ENCODE measurements around the gene METRNL. TPM values are rescaled to one million over a fixed set of nuclear protein-coding genes. Genes with fewer than 3 reads are reported as not detected.
A peak's percentile ranks its signal among the peaks of the same experiment; 100 is the strongest.

Gene METRNL
- total RNA-seq, 1 experiment from 2014 or later = 33.8 TPM

DNA sequence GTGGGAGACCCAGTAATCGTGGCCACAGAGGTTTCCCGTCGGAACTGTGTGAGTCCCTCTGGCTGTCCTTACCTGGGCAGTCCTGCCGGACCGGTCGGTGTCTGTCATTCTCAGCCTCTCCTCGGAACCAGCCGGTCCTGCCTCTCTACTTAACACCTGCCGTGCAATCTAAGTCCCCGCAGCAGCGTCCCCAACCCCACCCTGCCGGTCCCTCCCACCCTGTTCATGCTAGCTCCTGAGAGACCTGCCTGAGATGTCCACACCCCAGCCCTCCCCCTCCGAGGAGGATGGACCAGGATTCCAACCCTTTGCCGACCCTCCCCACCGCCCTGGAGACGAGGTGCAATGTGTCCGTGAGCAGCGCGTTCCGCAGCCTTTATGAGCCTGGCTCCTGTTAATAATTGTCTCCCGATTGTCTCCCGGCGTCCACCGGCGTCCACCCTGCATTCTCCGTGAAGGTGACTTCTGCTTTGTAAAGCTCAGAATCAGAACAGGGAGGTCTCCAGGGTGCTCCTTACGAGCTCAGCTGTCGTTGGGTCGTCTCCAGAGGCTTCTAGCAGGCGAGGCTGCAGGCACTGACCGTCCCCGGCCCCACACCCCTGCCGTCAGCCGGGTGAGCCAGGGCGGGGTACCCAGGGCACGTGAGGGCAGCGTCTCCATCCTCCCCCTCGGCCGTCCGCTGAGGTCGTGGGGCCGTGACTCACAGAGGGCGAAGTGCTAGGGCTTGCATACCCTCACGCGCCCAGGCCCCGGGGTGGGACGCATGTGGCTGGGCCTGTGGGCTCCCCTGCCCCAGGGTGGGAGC, 10.1 kb downstream of the METRNL start:
- Histone ChIP-seq H3K4me3 (ENCODE audit: low read depth, low read length) (no peak overlapping the region), H3K4me1 (peaks cover 60% of the 10 kb centered on the region), H3K36me3 (ENCODE audit: control insufficient read depth, insufficient read depth, low read length) (peaks cover 2% of the 10 kb centered on the region), H3K27me3 (replicated peaks; ENCODE audit: control insufficient read depth, insufficient read depth, low read length) (no peaks in the 10 kb centered on the region), H3K9me3 (no peaks in the 10 kb centered on the region)
- Mint-ChIP-seq H3K27ac (ENCODE audit: unreplicated experiment) (peak overlapping the region; percentile 86), H3K4me3 (ENCODE audit: unreplicated experiment) (peak overlapping the region; percentile 53), H3K36me3 (ENCODE audit: insufficient read depth, unreplicated experiment) (peaks cover 56% of the 10 kb centered on the region), H3K4me1 (ENCODE audit: low read depth, unreplicated experiment) (peaks cover 31% of the 10 kb centered on the region), H3K27me3 (ENCODE audit: insufficient read depth, unreplicated experiment) (no peaks in the 10 kb centered on the region), H3K9me3 (ENCODE audit: unreplicated experiment) (no peaks in the 10 kb centered on the region)
- TF ChIP-seq, protein P1, sequence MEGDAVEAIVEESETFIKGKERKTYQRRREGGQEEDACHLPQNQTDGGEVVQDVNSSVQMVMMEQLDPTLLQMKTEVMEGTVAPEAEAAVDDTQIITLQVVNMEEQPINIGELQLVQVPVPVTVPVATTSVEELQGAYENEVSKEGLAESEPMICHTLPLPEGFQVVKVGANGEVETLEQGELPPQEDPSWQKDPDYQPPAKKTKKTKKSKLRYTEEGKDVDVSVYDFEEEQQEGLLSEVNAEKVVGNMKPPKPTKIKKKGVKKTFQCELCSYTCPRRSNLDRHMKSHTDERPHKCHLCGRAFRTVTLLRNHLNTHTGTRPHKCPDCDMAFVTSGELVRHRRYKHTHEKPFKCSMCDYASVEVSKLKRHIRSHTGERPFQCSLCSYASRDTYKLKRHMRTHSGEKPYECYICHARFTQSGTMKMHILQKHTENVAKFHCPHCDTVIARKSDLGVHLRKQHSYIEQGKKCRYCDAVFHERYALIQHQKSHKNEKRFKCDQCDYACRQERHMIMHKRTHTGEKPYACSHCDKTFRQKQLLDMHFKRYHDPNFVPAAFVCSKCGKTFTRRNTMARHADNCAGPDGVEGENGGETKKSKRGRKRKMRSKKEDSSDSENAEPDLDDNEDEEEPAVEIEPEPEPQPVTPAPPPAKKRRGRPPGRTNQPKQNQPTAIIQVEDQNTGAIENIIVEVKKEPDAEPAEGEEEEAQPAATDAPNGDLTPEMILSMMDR (IDR thresholded peaks at IDR 0.05; ENCODE audit: insufficient read depth in 1 of 2, low read depth in 1 of 2, low read length in 1 of 2, severe bottlenecking in 1 of 2, unreplicated experiment in 1 of 2) = no peak
- no TSS peak for BruUV-seq (replicated peaks)
- intact Hi-C loops (cut with micrococcal nuclease; ENCODE audit: unreplicated experiment) = no loop called here
- CTCF ChIA-PET = no interaction called here
- peak; percentile 68 to 77 for DNase-seq
- POLR2A ChIA-PET = interaction anchor here (0.6 kb wide), 1 partner anchor 29 kb away, joined by 3 read pairs; no protein-coding TSS in a partner anchor

DNA sequence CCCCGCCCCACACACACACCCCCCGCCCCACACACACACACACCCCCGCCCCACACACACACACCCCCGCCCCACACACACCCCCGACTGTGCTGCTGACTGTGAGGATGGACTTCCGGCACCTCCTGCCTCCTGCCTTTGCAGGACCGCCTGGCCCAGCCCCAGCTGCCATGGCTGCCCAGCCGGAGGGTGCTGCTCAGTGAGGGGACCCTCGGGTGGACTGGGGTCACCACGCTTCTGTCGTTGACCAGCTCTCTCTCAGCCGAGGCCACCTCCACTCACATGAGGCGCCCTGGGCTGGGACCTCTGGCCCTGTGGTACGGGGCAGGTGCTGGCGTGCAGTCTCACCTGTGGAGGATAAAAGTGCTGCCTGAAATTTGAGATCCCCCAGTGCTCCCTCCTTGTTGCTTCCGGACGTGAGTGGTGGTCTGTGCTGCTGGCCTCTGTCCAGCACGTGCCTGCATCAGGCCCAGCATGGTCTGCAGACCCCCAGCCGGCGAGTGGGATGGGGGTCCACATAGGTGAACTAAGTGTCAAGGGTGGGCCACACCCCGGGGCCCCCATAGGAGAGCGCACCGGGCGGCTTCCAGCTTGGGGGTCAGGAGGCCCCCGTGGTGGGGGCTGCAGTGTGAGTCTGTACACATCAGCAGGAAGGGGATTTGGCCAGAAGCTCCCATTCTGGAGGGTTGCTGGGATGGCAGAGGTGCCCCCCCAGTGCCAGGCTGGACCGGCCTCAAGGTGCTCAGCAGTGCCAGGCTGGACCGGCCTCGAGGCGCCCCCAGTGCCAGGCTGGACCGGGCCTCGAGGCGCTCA, 11.2 kb downstream of the METRNL start:
- H3K4me1 Mint-ChIP-seq (ENCODE audit: low read depth, unreplicated experiment) = peaks cover 29% of the 10 kb centered on the region
- no peaks in the 10 kb centered on the region for H3K9me3 Mint-ChIP-seq (ENCODE audit: unreplicated experiment)
- H3K36me3 Mint-ChIP-seq (ENCODE audit: insufficient read depth, unreplicated experiment) = peaks cover 51% of the 10 kb centered on the region
- Histone ChIP-seq H3K4me3 (ENCODE audit: low read depth, low read length) (no peak overlapping the region), H3K36me3 (ENCODE audit: control insufficient read depth, insufficient read depth, low read length) (peaks cover 2% of the 10 kb centered on the region), H3K4me1 (peaks cover 49% of the 10 kb centered on the region), H3K27me3 (replicated peaks; ENCODE audit: control insufficient read depth, insufficient read depth, low read length) (no peaks in the 10 kb centered on the region), H3K9me3 (no peaks in the 10 kb centered on the region)
- POLR2A ChIA-PET = interaction anchor here (0.6 to 1.4 kb wide), 3 partner anchors 7 to 1234 kb away, joined by 5 to 7 read pairs (median 6); partner anchors contain the start of gene METRNL
- no peaks in the 10 kb centered on the region for H3K27me3 Mint-ChIP-seq (ENCODE audit: insufficient read depth, unreplicated experiment)
- intact Hi-C loops (cut with micrococcal nuclease; ENCODE audit: unreplicated experiment) = no loop called here
- DNase-seq = no peak
- BruUV-seq (replicated peaks) = no TSS peak
- H3K4me3 Mint-ChIP-seq (ENCODE audit: unreplicated experiment) = no peak overlapping the region
- TF ChIP-seq, protein P1 (IDR thresholded peaks at IDR 0.05; ENCODE audit: insufficient read depth in 1 of 2, low read depth in 1 of 2, low read length in 1 of 2, severe bottlenecking in 1 of 2, unreplicated experiment in 1 of 2) = no peak
- peak overlapping the region; percentile 84 for H3K27ac Mint-ChIP-seq (ENCODE audit: unreplicated experiment)
- CTCF ChIA-PET = no interaction called here

All from Caco-2 (cell line).